SH-SY5Y (cell line): Measurements from ENCODE around the gene SSH3.

Experiments used
- GATA2 ChIP-seq: IDR thresholded peaks from 2 replicates; pipeline ENCODE4 v1.6.1; 2011; ENCODE audit warnings: mild to moderate bottlenecking, low read depth, low read length
- GATA3 ChIP-seq: IDR thresholded peaks from 2 replicates; pipeline ENCODE4 v1.6.1; 2011; ENCODE audit warnings: low read depth, mild to moderate bottlenecking, low read length, moderate library complexity

GRCh38 chr11:67285541-67286498 is 17.5 kb upstream of the SSH3 start:
- TF ChIP-seq GATA3, result no peak
- no peak for TF ChIP-seq GATA2
